Small intestine (tissue), 7 donors: ENCODE data around the gene ZNF700. TPM values are rescaled to one million over a fixed set of nuclear protein-coding genes. Genes with fewer than 3 reads are reported as not detected.
A peak's percentile ranks its signal among the peaks of the same experiment; 100 is the strongest.
"Not testable (repeated sequence)": the region's sequence is repeated elsewhere in the genome, so short reads cannot be mapped to it uniquely, and the experiment has no call there.

Source experiments
- DNase-seq, 2 donors: peaks; one replicate each; pipeline versions ENCODE4 v3.0.0 to v3.0.0-alpha.2; 2013
- FAIRE-seq: peaks from 2 replicates; lab custom pipeline; 2012; peaks lifted over from hg19 to GRCh38; lab: Jason Lieb, UNC
- H3K27ac ChIP-seq, 3 donors: one replicate each; pipeline ENCODE4 v1.5.1; 2013; ENCODE audit warnings: low read length in 2 of 3, mild to moderate bottlenecking in 2 of 3, control low read depth in 1 of 3, inconsistent platforms in 1 of 3, low read depth in 1 of 3, moderate library complexity in 1 of 3
- H3K27me3 ChIP-seq, 3 donors: one replicate each; pipeline ENCODE4 v1.6.1; 2013; ENCODE audit warnings: low read length in 3 of 3, inconsistent platforms in 1 of 3; ENCODE audit not compliant: control insufficient read depth in 3 of 3, insufficient read depth in 3 of 3
- H3K36me3 ChIP-seq, 3 donors: one replicate each; pipeline ENCODE4 v1.6.1; 2013; ENCODE audit warnings: low read length in 3 of 3, inconsistent platforms in 1 of 3, low read depth in 1 of 3, mild to moderate bottlenecking in 1 of 3, moderate library complexity in 1 of 3; ENCODE audit not compliant: control insufficient read depth in 3 of 3, insufficient read depth in 2 of 3
- H3K4me1 ChIP-seq, 3 donors: one replicate each; pipeline ENCODE4 v1.6.1; 2013; ENCODE audit warnings: low read length in 2 of 3, inconsistent platforms in 1 of 3, low read depth in 1 of 3, mild to moderate bottlenecking in 1 of 3, moderate library complexity in 1 of 3; ENCODE audit not compliant: control insufficient read depth in 3 of 3, insufficient read depth in 2 of 3
- H3K4me3 ChIP-seq, 3 donors: one replicate each; pipeline ENCODE4 v1.5.1; 2013; ENCODE audit warnings: low read length in 3 of 3, control low read depth in 1 of 3, inconsistent platforms in 1 of 3, low read depth in 1 of 3, mild to moderate bottlenecking in 1 of 3, moderate library complexity in 1 of 3
- H3K9me3 ChIP-seq, 2 donors: one replicate each; pipeline ENCODE4 v1.6.1; 2013; ENCODE audit warnings: low read depth in 1 of 2, low read length in 1 of 2; ENCODE audit not compliant: control insufficient read depth in 2 of 2, insufficient read depth in 1 of 2
- WGBS, 3 donors: extraction: QIAGEN DNeasy Blood & Tissue Kit; methylation state at CpG; one replicate each; pipeline ENCODE4 v1.1.7; 2013; 5-methylcytosine and 5-hydroxymethylcytosine counted together
- polyA plus RNA-seq, 4 donors: library from polyadenylated mRNA; stranded (reverse) in 3 of 4; unstranded in 1 of 4; fragments of 200-250 nt in 3 of 4; fragments of 120-200 nt in 1 of 4; gene quantifications; one replicate each; pipeline versions ENCODE4 v1.2.1 to v1.2.3, GENCODE V29; 2013
- donor health status: healthy with polysubstance abuse.
- donor health status: control.
- donor health status: control.
- donor health status: Bipolar disorder and iron deficiency.
- donor health status: healthy.

ZNF700 gene
- polyA plus RNA-seq, 4 donors = 7.3 to 24.6 (median 15.6) TPM

- H3K9me3 ChIP-seq = peaks cover 0 to 23% of the 10 kb centered on the region in 2 donors
Observed at GRCh38 chr19:11925651-11926187, 812 bp downstream of the ZNF700 start.

GRCh38 chr19:11927227-11927626 is 2.3 kb downstream of the ZNF700 start:
- no peak for DNase-seq
- Histone ChIP-seq H3K27ac (no peak overlapping the region), H3K9me3 (peaks cover 0 to 34% of the 10 kb centered on the region in 2 donors), H3K27me3 (no peaks in the 10 kb centered on the region), H3K36me3 (peaks cover 0 to 25% (median 2%) of the 10 kb centered on the region in 3 donors), H3K4me3 (no peak overlapping the region), H3K4me1 (peaks cover 0 to 13% (median 3%) of the 10 kb centered on the region in 3 donors)
- 93 to 97% (median 97%) methylated on average over 3 of the region's 3 CpGs for WGBS, 3 donors
- no peak for FAIRE-seq

More at GRCh38 chr19:11925651-11926187, 812 bp downstream of the ZNF700 start:
- 2 to 5% (median 4%) methylated on average over 10 of the region's 10 CpGs for WGBS, 3 donors
- not testable (repeated sequence) for FAIRE-seq, H3K27me3 ChIP-seq, DNase-seq
- Histone ChIP-seq H3K4me1 (peaks cover 0 to 15% (median 3%) of the 10 kb centered on the region in 3 donors), H3K27ac (peak overlapping the region; percentile 87 to 100 (median 100)), H3K4me3 (peak overlapping the region; percentile 91 to 97 (median 95)), H3K36me3 (peaks cover 0 to 19% (median 0%) of the 10 kb centered on the region in 3 donors)

GRCh38 chr19:11931051-11931450 is 6.1 kb downstream of the ZNF700 start:
- DNase-seq = no peak
- Histone ChIP-seq H3K27me3 (no peaks in the 10 kb centered on the region), H3K9me3 (peaks cover 0 to 65% of the 10 kb centered on the region in 2 donors), H3K4me3 (no peak overlapping the region), H3K27ac (no peak overlapping the region), H3K36me3 (peaks cover 0 to 33% (median 2%) of the 10 kb centered on the region in 3 donors), H3K4me1 (peaks cover 0 to 3% (median 0%) of the 10 kb centered on the region in 3 donors)
- WGBS, 3 donors = 71 to 100% (median 72%) methylated on average over 3 of the region's 3 CpGs
- no peak for FAIRE-seq

- Histone ChIP-seq H3K9me3 (peaks cover 0 to 65% of the 10 kb centered on the region in 2 donors), H3K27me3 (no peaks in the 10 kb centered on the region), H3K27ac (no peak overlapping the region), H3K4me3 (no peak overlapping the region), H3K4me1 (no peaks in the 10 kb centered on the region), H3K36me3 (peaks cover 0 to 33% (median 2%) of the 10 kb centered on the region in 3 donors)
- no peak for DNase-seq
- no peak for FAIRE-seq
- WGBS, 3 donors = 96 to 99% (median 98%) methylated on average over 3 of the region's 3 CpGs
Observed at GRCh38 chr19:11931513-11931912, 6.6 kb downstream of the ZNF700 start.

GRCh38 chr19:11935829-11936228 is 10.9 kb downstream of the ZNF700 start:
- WGBS, 3 donors = 96 to 100% (median 96%) methylated on average over 3 of the region's 3 CpGs
- FAIRE-seq, DNase-seq, H3K4me3 ChIP-seq, H3K4me1 ChIP-seq, H3K27ac ChIP-seq, H3K27me3 ChIP-seq: not testable (repeated sequence)
- peaks cover 2 to 22% (median 4%) of the 10 kb centered on the region in 3 donors for H3K36me3 ChIP-seq
- H3K9me3 ChIP-seq = peaks cover 0 to 62% of the 10 kb centered on the region in 2 donors

GRCh38 chr19:11938383-11938782 is 13.5 kb downstream of the ZNF700 start:
- not testable (repeated sequence) for H3K4me3 ChIP-seq, FAIRE-seq, H3K27me3 ChIP-seq, H3K27ac ChIP-seq, H3K4me1 ChIP-seq, DNase-seq
- Histone ChIP-seq H3K36me3 (peaks cover 3 to 31% (median 4%) of the 10 kb centered on the region in 3 donors), H3K9me3 (peaks cover 2 to 68% of the 10 kb centered on the region in 2 donors)
- 96 to 97% (median 97%) methylated on average over 3 of the region's 3 CpGs for WGBS, 3 donors

GRCh38 chr19:11941361-11941887 is 16.5 kb downstream of the ZNF700 start:
- peaks cover 10 to 76% of the 10 kb centered on the region in 2 donors for H3K9me3 ChIP-seq
- H3K4me1 ChIP-seq, H3K27ac ChIP-seq, FAIRE-seq, H3K4me3 ChIP-seq, H3K27me3 ChIP-seq, DNase-seq: not testable (repeated sequence)
- peaks cover 9 to 48% (median 21%) of the 10 kb centered on the region in 3 donors for H3K36me3 ChIP-seq
- 93 to 99% (median 98%) methylated on average over 28 to 29 of the region's 29 CpGs for WGBS, 3 donors

- no peak for FAIRE-seq
- H3K9me3 ChIP-seq = peaks cover 10 to 82% of the 10 kb centered on the region in 2 donors
Observed at GRCh38 chr19:11942008-11942842, 17.3 kb downstream of the ZNF700 start.

More at GRCh38 chr19:11942008-11942842, 17.3 kb downstream of the ZNF700 start:
- Histone ChIP-seq H3K4me1 (no peaks in the 10 kb centered on the region), H3K27ac (no peak overlapping the region), H3K27me3 (no peaks in the 10 kb centered on the region), H3K36me3 (peaks cover 12 to 53% (median 25%) of the 10 kb centered on the region in 3 donors), H3K4me3 (no peak overlapping the region)
- 92 to 98% (median 97%) methylated on average over 10 of the region's 10 CpGs for WGBS, 3 donors
- DNase-seq = no peak
